NCI-H1436 (cell line): ENCODE data around the gene ANKAR.
"Not testable (repeated sequence)": the region's sequence is repeated elsewhere in the genome, so short reads cannot be mapped to it uniquely, and the experiment has no call there.

Source experiments
- DNase-seq: peaks from one replicate; lab custom pipeline; 2025; lab: John Stamatoyannopoulos, UW

Gene ANKAR

DNA sequence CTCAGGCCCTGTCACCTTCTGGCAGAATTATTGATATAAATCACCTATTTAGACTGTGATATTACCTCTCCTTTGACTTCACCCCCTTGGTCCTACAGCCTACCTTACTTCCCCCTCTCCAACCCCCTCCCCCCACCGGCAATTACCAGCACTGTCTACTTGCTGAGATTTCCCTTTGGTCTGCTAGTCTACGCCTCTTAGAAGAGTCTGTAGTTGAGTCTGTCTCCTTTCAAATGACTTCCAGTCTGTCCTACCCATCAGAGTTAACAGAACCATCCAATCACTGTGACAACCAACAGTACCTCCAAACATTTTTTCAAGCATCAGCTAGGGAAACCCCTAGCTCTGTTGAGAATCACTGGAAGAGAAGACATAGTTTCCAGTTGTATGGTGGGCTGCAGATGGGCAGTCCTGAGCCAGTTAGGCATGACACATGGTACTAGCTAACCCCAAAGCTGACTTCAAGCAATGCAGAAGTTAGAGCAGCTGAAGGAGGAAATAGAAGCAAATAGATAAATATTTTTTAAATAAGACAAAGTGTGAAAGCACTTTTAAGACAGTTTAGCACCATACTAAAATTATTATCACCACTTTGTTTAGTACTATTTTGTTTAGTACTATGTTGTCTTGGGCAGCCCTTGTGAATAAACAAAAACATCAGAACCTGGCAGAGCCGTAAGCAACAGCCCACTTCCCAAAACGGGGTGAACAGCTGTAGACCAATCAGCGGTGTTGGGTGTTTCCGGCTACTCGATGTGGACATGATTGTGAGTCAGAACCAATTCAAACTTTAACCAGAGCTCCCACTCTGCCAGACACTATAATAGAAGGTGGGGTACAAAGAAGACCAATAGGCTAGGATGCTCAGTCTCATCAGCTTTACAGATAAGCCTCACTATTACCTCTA lies 15.9 kb upstream of the ANKAR start:
- no peak for DNase-seq

DNA sequence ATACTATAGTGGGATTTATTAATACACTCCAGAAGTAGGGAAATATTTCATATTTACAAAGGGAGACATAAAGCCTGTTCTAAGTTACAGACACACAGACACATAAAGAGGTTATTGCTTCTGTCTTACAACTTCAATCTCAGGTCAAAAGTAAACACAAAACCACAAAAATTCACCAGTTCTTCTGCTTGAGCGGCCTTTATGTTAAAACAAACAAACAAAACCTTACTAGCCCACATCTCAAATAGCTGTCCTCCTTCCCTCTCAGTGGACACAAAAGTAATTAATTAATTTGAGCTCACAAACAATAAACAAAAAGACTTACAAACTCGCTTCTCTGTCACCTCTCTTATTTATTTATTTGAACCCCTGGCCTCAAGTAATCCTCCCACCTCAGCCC lies 14.7 kb upstream of the ANKAR start:
- DNase-seq, result no peak

DNA sequence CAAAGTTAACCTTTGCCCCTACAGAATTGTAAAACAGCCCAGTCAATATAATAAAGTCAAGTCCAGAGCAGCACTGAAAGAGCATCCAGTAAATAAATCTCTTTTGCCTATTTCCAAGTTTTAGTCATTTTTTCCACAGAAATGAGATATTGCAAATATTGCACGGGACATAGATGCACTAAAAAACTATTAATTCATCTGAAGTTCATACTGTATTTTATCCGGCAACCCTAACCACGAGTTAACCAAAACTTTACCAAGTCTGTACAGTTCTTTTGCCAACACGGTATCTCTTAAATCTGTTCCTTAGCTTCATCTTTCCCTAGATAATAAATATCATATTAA lies 13.7 kb upstream of the ANKAR start:
- DNase-seq, result no peak

DNA sequence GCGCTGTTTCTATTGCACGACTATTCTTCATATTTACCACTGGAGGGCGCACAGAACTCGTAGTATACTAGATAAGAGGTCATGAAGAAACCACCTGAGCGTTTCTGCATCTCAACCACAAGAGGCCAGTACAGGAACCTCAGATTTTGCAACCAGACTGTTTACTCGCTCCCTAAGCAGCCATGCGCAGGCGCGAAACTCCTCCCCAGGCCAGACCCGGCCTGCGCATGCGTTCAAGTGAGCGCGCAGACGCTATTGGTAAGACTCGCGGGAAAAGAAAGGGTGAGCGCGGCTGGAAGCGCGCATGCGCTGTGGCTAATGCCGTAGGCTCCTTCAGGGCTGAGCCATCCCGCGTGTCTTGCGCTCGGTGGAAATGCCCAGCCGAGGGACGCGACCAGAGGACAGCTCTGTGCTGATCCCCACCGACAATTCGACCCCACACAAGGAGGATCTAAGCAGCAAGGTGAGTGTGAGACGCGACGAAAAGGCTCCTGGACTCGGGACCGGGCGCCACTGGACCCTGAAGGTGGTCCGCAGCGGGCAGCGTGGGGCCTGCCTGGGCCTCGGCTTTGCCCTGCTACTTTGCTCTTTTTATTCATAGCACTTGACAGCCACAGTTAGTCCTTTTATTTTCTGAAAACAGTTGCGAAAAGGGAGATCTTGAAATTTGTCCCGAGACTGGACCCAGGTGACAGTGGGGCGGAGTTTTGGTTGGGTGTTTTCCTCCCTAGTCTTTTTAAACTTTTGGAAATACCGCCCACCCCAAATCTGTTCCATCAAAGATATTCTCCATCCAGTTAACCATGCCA lies 13.1 kb upstream of the ANKAR start, which contains the start of gene ASNSD1:
Gene ASNSD1, plus strand, starts transcription at position 312 of the 809 bp plus-strand sequence. CDS start 4,674 bp downstream, outside the sequence.
- DNase-seq, result peak; percentile 99

DNA sequence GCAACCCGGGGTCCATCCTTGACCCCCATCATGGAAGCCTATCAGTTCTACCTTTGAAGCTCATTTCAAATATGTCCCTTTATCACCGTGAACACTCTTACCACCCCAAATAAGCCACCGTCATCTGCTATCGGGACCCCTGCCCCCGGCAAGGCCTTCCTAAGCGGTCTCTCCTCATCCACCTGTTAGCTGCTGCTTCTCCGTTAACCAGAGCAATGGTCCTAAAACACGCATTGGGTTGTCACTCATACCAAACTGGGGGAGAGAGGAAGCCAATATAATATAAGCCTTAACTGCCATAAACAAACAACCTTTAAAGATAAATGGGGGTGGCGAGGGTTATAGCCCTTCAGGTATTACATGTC lies 12.5 kb upstream of the ANKAR start:
- DNase-seq, result no peak

DNA sequence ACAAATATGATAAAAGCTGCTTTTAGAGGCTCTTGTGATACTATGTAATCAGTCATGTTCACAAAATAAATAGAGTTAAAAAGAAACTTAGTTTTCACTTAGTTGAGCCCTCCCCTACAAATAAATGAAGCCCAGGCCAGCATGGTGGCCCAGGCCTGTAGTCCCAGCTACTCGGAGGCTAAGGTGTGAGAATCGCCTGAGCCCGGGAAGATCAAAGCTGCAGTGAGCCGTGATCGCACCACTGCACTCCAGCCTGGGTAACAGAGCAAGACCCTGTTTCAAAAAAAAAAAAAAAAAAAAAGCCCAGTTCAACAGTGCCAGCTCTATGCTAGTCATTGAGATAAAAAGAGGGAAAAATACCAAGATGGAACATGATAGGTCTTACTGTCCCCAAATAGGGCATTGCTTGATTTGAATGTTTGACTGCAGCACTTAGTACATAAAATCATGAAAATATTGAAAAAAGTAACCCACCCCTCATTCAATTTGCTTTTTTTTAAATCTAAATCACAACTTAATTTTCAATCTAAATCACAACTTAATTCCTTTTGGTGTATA lies 11.7 kb upstream of the ANKAR start:
- no peak for DNase-seq

DNA sequence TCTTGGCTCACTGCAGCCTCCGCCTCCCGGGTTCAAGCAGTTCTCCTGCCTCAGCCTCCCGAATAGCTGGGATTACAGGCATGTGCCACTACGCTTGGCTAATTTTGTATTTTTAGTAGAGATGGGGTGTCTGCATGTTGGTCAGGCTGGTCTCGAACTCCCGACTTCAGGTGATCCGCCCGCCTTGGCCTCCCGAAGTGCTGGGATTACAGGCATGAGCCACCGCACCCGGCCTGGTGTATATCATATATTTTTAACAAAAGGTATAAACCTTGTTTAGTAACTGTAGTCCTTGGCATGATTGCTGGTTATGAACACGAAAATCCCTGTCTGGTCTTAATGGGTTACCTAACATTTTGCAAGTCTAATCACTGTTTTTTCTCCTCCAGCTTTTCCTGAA lies 11.2 kb upstream of the ANKAR start:
- DNase-seq, result not testable (repeated sequence)

DNA sequence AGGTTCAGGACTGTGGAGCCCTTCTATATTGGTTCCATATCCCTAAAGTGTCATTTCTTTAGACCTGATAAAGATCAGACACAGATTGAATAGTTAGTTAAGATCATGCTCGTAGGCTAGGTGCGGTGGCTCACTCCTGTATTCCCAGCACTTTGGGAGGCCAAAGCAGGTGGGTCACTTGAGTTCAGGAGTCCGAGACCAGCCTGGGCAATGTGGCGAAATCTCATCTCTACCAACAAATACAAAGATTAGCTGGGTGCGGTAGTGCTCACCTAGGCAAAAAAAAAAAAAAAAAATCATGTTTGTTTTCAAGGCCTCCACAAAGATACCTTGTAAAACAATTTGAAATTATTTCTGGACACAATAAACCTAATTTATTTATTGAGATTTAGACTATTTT lies 4.6 kb upstream of the ANKAR start:
- DNase-seq, result no peak

DNA sequence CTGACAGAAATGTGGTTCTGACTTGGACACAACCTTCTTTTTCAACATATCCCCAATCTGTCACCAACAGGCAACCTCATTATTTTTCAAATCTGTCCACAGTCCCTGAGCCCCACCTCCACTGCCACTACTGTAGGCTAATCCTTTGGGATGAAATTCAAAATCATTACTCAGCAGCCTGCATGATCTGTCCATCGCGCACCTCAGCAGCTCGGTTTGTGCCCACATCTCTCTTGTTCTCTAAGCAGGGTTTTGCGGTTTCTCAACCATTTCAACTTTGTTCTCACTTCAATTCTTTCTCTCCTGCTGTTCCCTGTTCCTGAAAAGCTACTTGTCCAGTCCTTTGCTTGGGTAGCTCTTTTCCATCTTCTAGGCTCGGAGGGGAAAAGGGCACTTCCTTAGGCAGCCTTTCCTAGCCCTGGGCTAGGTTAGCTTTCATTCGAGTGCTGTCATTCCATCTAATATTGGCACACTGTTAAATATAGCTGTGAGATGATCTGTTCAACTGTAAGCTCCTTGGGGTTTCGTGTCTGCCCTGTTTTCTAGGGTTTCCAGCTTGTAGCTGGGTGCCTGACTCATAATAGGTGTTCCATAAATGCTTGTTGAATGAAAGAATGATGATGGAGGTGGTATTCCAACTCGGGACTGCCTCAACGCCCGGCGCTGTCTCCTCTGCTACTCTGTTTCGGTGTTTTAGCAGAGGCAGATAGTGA lies 653 bp upstream of the ANKAR start:
- DNase-seq, result no peak

DNA sequence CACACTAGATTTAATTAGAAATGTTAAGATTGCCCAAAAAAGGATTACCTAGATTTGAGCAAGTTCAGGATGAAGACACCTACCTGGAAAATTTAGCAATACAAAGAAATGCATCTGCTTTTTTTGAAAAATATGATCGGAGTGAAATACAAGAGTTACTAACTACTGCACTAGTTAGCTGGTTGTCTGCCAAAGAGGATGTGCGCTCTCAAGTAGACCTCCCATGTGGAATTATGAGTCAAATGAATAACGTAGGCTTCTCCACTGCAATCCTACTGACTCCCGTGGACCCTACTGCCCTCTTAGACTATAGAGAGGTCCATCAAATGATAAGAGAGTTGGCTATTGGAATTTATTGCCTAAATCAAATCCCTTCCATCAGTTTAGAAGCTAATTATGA lies 2.0 kb downstream of the ANKAR start:
- no peak for DNase-seq

DNA sequence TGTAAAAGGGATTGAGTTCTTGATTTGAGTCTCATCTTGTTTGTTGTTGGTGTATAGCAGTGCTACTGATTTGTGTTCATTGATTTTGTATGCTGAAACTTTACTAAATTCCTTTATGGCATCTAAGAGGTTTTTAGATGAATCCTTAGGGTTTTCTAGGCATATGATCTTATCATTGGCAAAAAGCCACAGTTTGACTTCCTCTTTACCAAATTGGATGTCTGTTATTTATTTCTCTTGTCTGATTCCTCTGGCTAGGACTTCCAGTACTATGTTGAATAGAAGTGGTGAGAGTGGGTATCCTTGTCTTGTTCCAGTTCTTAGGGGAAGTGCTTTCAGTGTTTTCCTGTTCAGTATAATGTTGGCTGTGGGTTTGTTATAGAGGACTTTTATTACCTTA lies 4.8 kb downstream of the ANKAR start:
- no peak for DNase-seq

DNA sequence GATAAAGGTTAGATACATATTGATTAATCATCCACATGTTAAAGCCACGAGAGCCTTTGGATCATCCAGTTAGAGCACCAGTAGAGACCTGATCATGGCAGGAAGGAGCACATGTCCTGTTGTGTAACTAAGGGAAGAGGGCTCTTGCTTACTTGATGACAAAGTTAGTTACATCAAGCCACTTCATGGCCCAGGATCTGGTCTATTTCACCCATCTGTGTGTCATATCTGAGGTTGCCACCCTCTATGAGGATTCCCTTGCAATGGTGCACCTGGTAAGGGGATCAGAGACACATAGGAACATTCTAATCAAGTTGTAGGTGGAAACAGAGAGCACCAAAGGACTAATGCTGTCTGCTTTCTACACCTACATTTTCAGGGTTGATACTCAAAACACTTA lies 6.7 kb downstream of the ANKAR start:
- no peak for DNase-seq

DNA sequence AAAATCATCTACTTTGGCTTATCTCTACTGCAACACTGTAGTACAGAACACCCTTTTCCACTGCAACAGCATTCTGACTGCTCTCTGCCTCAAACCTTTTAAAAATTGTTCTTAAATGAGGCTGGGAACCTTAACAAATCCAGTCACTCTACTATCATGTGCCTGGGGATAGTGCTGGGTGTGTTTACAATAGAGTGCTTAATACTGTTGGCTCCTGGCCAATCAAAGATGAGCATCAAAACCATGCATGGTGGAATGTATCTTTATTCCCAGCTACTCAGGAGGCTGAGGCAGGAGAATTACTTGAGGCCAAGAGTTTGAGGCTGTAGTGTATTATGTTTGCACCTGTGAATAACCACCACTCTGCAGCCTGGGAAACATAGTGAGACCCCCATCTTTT lies 7.4 kb downstream of the ANKAR start:
- DNase-seq, result no peak

DNA sequence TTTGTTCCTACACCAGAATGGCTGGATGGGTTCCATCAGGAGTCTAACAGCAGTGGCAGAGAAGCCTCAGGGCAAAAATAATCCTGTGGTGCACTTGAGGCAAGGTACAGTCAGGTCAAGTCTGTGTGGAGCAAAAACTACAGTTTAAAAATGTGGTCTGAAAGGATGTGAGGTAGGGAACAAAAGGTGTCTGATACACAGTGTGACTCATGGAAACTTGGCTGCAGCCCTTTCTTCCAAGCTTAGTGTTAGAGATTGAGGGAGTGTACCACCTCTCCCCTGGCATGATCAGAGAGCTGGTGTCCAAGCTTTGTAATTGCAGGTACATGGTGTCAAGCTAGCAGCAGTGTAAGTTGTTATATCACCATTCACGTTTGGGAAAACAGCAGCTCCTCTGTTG lies 8.9 kb downstream of the ANKAR start:
- no peak for DNase-seq

DNA sequence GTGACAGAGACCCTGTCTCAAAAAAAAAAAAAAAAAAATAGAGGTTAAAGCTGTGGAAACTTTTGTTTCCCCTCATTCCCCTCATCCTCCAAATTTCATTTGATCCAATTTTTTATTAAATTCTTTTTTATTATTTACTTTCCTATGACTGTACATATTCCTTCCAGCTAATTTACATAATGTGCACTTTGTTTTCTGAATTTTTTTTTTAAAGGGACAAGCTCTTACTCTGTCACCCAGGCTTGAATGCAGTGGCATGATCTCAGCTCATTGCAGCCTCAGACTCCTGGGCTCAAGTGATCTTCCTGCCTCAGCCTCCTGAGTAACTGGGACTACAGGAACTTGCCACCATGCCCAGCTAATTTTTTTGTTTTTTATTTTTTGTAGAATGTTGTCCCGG lies 10.3 kb downstream of the ANKAR start:
- no peak for DNase-seq

DNA sequence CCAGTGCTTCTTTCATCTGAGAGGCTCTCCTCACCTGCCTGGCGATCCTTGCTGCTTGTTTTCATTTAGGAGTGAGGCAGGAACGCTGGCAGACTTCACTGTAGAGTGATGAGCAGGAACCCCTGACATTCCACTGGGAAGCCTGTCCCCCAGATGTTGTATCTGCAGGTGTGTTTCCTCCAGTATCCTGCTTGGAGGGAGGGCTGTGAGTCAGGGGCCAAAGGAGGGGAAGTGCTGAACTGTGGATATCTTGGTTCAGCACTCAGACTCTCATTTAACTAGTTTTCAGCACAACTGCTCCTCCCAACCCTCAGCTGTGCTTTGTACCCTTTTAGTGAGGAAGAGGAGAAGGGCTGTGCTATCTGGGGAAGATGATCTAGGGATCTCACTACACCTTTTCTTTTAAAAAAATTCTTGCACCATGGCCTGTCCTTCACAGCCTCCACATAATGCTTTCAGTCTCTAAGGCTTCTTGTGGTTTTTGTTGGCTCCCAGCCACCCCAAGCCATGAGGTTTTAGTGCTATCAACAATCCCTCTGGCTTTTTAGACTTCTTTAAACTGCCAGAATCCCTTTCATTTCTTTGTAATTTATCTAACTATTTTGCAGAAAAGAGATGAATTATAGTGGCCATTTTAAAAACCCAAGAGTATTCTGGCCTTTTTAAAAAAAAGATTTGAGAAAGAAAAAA lies 11.2 kb downstream of the ANKAR start:
- no peak for DNase-seq

DNA sequence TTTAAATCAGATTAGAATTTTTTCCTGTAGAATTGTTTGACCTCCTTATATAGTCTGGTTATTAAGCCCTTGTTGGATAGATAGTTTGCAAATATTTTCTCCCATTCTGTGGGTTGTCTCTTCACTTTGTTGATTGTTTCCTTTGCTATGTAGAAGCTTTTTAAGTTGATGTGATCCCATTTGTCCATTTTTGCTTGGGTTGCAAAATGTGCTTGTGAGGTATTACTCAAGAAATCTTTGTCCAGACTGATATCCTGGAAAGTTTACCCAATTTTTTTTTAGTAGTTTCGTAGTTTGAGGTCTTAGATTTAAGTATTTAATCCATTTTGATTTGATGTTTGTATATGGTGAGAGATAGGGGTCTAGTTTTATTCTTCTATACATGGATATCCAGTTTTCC lies 13.3 kb downstream of the ANKAR start:
- not testable (repeated sequence) for DNase-seq

DNA sequence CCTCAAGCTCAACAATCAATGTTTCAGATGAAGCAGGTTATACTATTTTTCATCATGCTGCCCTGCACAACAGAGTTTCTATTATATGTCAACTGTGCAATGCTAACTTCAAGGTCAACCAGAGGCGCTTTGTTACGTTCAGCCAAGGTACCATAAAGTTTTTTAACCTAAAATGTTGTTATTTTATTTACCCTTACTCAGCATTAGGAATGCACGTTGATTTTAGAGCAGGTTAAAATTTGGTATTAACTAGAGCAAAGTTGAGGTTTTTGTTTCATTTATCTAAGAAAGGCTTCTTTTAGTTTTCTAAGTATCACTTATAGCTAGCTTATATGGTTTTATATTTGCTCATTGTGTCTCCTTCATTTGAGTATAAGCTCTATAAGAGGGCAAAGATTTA lies 21.8 kb downstream of the ANKAR start:
- no peak for DNase-seq

DNA sequence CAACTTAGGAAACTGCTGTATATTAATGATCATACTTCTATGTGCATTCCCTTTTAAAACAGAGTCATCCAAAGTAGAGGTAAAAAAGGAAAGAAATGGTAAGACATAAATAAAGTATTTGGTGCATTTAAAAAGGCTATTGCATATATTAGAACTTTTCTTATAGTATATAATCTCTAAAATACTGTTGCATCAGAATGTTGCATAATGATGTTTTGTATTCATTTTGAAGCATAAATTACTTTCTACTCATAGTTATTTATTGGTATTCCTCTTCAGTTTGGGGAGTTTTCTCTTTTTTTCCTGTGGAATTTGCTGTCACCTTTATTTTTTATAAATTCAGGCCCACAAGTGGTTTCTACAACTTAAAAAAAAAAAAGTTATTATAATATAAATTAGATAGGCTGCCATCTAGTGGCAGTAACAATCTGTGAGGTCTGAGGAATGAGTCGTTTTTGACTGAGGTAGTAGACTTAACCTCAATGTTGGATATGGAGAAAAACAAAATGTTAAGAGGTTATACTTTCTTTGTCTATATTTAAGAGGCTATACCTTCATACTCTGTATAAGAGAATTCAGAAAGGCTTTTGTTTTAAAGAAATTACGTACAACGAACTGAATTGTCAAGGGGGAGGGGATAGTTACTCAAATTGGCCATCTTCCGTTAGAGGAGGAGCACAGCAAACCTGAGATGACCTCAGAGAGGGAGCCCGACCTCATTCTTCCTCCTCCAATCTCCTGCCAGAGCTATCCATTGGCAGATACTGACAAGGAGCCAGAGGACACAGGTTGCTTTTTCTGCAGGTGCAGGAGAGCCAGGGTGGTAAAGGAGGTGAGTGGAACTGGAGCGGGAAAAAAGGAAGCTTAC lies 23.8 kb downstream of the ANKAR start:
- DNase-seq, result peak; percentile 21

DNA sequence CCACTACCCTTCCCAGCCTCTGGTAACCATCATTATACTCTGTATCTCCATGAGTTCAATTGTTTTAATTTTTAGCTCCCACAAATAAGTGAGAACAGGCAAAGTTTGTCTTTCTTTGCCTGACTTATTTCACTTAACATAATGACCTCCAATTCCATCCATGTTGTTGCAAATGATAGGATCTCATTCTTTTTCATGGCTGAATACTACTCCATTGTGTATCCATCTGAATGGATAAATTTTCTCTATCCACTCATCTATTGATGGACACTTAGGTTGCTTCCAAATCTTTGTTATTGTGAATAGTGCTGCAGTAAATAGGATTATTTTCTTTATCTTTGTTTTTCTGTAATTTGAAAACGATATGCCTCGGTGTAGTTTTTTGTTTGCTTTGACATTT lies 26.2 kb downstream of the ANKAR start:
- DNase-seq, result no peak

DNA sequence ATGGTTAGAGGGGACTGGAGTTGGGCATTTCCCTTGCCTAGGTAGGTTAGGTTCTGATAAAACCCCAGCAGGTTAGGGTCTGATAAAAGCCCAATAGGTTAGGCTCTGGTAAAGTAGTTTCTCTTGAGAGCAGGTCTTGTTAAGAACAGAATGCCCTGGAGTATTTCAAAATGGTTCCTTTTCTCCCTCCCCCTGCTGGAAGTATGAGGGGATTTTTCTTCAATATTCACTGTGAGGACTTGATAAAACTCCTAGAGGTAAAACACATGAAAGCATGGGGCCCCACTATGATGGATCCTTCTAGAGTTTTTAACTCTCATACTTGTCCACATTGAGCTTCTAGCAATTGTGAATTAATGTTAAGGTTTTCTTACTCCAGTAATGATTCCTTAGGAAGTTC lies 27.6 kb downstream of the ANKAR start:
- no peak for DNase-seq
